T47D (cell line): ENCODE data around the gene CMIP.

Experiments used
- DNase-seq, 2 experiments: peaks; one replicate each; pipeline versions ENCODE4 v3.0.0 to v3.0.0-alpha.2; 2011 to 2012; ENCODE audit warnings: low read depth in 1 of 2, low spot score in 1 of 2
- JUND ChIP-seq: IDR thresholded peaks from 2 replicates; pipeline ENCODE4 v1.6.1; 2012; ENCODE audit warnings: low read depth
- in situ Hi-C: cut with HindIII; loops from 2 replicates; pipeline ENCODE4 v1.10.0; 2016; ENCODE audit warnings: low sequenced_read_pairs, low pct_unique_long_range_greater_than_20kb

The CMIP gene

GRCh38 chr16:81552743-81553079 lies 108.1 kb downstream of the CMIP start:
- no peak for DNase-seq
- no peak for TF ChIP-seq JUND
- in situ Hi-C loops = no loop called here

- no peak for TF ChIP-seq JUND
- in situ Hi-C loops = no loop called here
- no peak for DNase-seq
Observed at GRCh38 chr16:81553080-81553813, 108.6 kb downstream of the CMIP start.

GRCh38 chr16:81553814-81554675 lies 109.4 kb downstream of the CMIP start:
- DNase-seq = peak in 1 of 2 experiments; percentile 45
- no peak for TF ChIP-seq JUND
- in situ Hi-C loops = no loop called here

- no peak for TF ChIP-seq JUND
- DNase-seq = no peak
- in situ Hi-C loops = no loop called here
Observed at GRCh38 chr16:81554979-81555378, 110.4 kb downstream of the CMIP start.

- TF ChIP-seq JUND = no peak
- DNase-seq = no peak
- in situ Hi-C loops = no loop called here
Observed at GRCh38 chr16:81555660-81556059, 111.1 kb downstream of the CMIP start.

GRCh38 chr16:81556715-81557284 lies 112.2 kb downstream of the CMIP start:
- TF ChIP-seq JUND = no peak
- in situ Hi-C loops = no loop called here
- no peak for DNase-seq

- no peak for TF ChIP-seq JUND
- DNase-seq = no peak
- in situ Hi-C loops = no loop called here
Observed at GRCh38 chr16:81558077-81558443, 113.5 kb downstream of the CMIP start.

GRCh38 chr16:81558444-81559175 lies 114.0 kb downstream of the CMIP start:
- no peak for DNase-seq
- in situ Hi-C loops = no loop called here
- TF ChIP-seq JUND = no peak

GRCh38 chr16:81560979-81561657 lies 116.5 kb downstream of the CMIP start:
- DNase-seq = no peak
- in situ Hi-C loops = no loop called here
- no peak for TF ChIP-seq JUND

GRCh38 chr16:81562174-81562849 lies 117.7 kb downstream of the CMIP start:
- no peak for TF ChIP-seq JUND
- no peak for DNase-seq
- in situ Hi-C loops = no loop called here

GRCh38 chr16:81562926-81563325 lies 118.3 kb downstream of the CMIP start:
- in situ Hi-C loops = no loop called here
- no peak for TF ChIP-seq JUND
- no peak for DNase-seq
